ENCODE measurements around the gene CASKIN1.

CASKIN1 gene

DNA sequence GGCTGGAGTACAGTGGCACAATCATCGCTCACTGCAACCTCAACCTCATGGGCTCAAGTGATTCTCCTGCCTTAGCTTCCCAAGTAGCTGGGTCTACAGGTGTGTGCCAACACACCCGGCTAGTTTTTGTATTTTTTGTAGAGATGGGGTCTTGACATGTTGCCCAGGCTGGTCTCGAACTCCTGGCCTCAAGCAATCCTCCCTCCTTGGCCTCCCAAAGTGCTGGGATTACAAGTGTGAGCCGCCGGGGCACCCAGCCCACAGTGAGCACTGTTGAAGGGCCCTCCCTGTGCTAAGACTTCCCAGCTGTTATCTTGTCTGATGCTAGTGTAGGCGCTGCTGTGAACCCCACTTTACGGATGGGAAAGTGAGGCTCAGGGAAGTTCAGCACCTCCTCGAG lies 8.0 kb downstream of the CASKIN1 start:
- Histone ChIP-seq H3K9me3 (ENCODE audit: insufficient read depth, low read depth, low read length) (no peaks in the 10 kb centered on the region), H3K4me1 (ENCODE audit: insufficient read depth, low read length) (no peaks in the 10 kb centered on the region), H3K4me3 (ENCODE audit: low read length) (no peak overlapping the region), H3K27ac (ENCODE audit: low read depth, low read length) (no peak overlapping the region), H3K36me3 (ENCODE audit: insufficient read depth, low read length) (no peaks in the 10 kb centered on the region), H3K27me3 (ENCODE audit: insufficient read depth, low read length) (no peaks in the 10 kb centered on the region), H3K9ac (ENCODE audit: low read depth, low read length) (no peak overlapping the region)
- WGBS, result 97% methylated on average over 8 of the region's 8 CpGs

DNA sequence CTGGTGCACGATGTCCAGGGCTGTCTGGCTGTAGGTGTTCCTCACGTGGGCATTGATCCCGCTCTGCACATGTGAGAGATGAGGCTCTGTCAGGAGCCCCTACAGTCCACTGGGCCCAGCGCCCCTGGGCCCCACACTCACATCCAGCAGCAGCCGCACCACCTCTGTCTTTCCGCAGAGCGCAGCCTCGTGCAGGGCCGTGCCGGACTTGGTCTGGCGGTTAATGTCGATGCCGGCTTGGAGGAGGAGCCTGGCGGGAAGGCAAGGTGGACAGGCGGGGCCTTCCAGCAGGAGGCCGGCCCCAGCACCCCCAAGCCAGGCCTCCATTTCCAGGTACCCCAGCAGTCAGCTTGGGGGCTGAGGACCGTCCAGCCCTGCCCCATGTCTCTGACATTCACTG lies 9.2 kb downstream of the CASKIN1 start:
- no peak overlapping the region for H3K9ac ChIP-seq (ENCODE audit: low read depth, low read length)
- H3K27ac ChIP-seq (ENCODE audit: low read depth, low read length), result no peak overlapping the region
- no peaks in the 10 kb centered on the region for H3K27me3 ChIP-seq (ENCODE audit: insufficient read depth, low read length)
- H3K4me1 ChIP-seq (ENCODE audit: insufficient read depth, low read length), result no peaks in the 10 kb centered on the region
- no peaks in the 10 kb centered on the region for H3K9me3 ChIP-seq (ENCODE audit: insufficient read depth, low read depth, low read length)
- no peak overlapping the region for H3K4me3 ChIP-seq (ENCODE audit: low read length)
- WGBS, result 89% methylated on average over 17 of the region's 17 CpGs
- no peaks in the 10 kb centered on the region for H3K36me3 ChIP-seq (ENCODE audit: insufficient read depth, low read length)

DNA sequence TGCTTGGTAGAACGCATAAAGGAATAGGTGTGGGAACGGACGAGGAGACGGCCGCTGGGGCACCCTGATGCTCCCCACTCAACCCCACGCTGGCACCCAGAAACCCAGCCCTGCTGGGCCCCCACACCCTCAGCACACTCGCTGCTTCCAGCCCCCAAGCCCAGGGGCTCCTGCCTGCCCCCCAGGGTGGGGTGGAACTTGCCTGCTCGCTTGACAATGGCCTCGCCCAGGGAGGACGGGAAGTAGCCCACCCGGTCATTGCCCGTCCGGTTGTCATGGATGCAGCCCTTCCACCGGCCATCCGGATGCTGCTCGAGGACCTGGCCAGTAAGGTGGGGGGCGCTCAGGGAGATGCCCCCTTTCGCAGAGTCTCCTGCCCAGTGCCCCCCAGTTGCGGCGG lies 9.9 kb downstream of the CASKIN1 start:
- Histone ChIP-seq H3K9ac (ENCODE audit: low read depth, low read length) (no peak overlapping the region), H3K9me3 (ENCODE audit: insufficient read depth, low read depth, low read length) (no peaks in the 10 kb centered on the region), H3K27me3 (ENCODE audit: insufficient read depth, low read length) (no peaks in the 10 kb centered on the region), H3K4me3 (ENCODE audit: low read length) (no peak overlapping the region), H3K36me3 (ENCODE audit: insufficient read depth, low read length) (no peaks in the 10 kb centered on the region), H3K27ac (ENCODE audit: low read depth, low read length) (no peak overlapping the region), H3K4me1 (ENCODE audit: insufficient read depth, low read length) (no peaks in the 10 kb centered on the region)
- 93% methylated on average over 20 of the region's 20 CpGs for WGBS

DNA sequence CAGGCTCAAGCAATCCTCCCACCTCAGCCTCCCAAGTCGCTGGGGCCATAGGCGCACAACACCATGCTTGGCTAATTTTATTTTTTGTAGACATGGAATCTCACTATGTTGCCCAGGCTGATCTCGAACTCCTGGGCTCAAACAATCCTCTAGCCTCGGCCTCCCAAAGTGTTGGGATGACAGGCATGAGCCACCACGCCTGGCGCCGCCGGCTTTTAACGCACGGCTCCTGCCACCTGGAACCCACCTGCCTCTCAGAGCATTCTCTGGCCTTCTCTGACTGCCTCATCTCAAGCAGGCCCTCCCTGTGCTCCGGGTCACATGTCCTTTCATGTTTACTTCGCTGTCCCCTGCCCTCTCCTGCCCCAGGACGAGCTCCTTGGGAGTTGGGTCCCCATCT lies 10.3 kb downstream of the CASKIN1 start:
- 93% methylated on average over 13 of the region's 13 CpGs for WGBS
- Histone ChIP-seq H3K4me1 (ENCODE audit: insufficient read depth, low read length) (no peaks in the 10 kb centered on the region), H3K9me3 (ENCODE audit: insufficient read depth, low read depth, low read length) (no peaks in the 10 kb centered on the region), H3K36me3 (ENCODE audit: insufficient read depth, low read length) (no peaks in the 10 kb centered on the region), H3K27me3 (ENCODE audit: insufficient read depth, low read length) (no peaks in the 10 kb centered on the region), H3K4me3 (ENCODE audit: low read length) (no peak overlapping the region), H3K9ac (ENCODE audit: low read depth, low read length) (no peak overlapping the region), H3K27ac (ENCODE audit: low read depth, low read length) (no peak overlapping the region)

DNA sequence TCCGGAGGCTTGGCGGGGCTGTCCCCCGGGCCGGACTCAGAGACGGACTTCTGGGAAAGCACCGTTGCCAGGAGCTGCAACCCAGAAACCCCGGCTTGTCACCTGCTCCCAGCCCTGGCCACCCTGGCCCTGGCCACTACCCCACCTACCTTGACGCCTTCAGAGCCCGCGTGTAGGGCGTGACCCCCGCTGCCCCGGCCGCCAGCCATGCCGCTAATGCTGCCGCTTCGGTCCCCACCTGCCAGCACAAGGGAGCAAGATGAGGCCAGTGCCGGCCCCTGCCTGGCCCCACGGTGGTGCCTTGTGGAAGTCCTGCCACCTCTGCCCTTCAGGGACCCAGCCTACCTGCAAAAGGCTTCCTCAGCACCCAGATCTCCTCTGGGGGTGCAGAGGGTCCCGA lies 11.4 kb downstream of the CASKIN1 start:
- Histone ChIP-seq H3K4me3 (ENCODE audit: low read length) (no peak overlapping the region), H3K27me3 (ENCODE audit: insufficient read depth, low read length) (no peaks in the 10 kb centered on the region), H3K9me3 (ENCODE audit: insufficient read depth, low read depth, low read length) (no peaks in the 10 kb centered on the region), H3K4me1 (ENCODE audit: insufficient read depth, low read length) (no peaks in the 10 kb centered on the region), H3K36me3 (ENCODE audit: insufficient read depth, low read length) (no peaks in the 10 kb centered on the region), H3K9ac (ENCODE audit: low read depth, low read length) (no peak overlapping the region), H3K27ac (ENCODE audit: low read depth, low read length) (no peak overlapping the region)
- WGBS, result 93% methylated on average over 20 of the region's 20 CpGs

DNA sequence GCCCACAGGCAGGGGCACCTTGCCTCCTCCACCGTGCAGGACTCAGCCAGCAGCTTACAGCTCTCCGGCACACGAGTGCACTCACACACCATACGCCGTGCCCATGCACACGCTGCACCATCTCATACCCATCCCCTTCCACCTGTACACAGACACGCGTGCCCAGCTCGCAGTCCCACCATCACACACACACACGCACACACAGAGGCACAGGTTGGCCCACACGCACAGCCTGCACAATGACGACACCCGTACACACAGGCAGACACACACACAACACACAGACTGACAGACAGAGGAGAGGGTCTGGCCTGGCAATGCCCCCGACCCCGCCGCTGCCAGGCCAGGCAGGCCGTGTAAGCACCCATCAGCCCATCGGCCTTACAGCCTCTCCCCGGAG lies 12.1 kb downstream of the CASKIN1 start:
- Histone ChIP-seq H3K9ac (ENCODE audit: low read depth, low read length) (no peak overlapping the region), H3K27me3 (ENCODE audit: insufficient read depth, low read length) (no peaks in the 10 kb centered on the region), H3K4me1 (ENCODE audit: insufficient read depth, low read length) (no peaks in the 10 kb centered on the region), H3K27ac (ENCODE audit: low read depth, low read length) (no peak overlapping the region), H3K4me3 (ENCODE audit: low read length) (no peak overlapping the region), H3K36me3 (ENCODE audit: insufficient read depth, low read length) (no peaks in the 10 kb centered on the region), H3K9me3 (ENCODE audit: insufficient read depth, low read depth, low read length) (no peaks in the 10 kb centered on the region)
- WGBS, result 94% methylated on average over 19 of the region's 19 CpGs

DNA sequence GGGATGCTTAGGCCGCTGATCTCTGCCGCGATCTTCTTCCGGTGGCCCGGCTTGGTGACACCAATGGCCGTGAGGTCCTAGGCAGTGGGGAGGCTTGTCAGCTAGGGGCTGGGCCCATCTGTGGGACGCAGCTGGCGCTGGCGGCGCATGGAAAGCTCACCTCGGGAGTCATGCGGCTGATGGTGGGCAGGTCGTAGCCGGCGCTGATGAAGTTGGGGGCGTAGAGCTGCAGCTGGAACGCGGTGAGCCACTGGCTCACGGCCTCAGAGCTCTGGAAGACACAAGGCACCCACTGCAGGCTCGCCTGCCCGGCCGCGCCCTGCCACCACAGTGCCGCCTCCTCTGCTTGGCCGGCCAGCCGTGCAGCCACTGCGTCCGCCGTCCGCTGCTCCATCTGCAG lies 12.7 kb downstream of the CASKIN1 start:
- H3K9me3 ChIP-seq (ENCODE audit: insufficient read depth, low read depth, low read length), result no peaks in the 10 kb centered on the region
- H3K4me3 ChIP-seq (ENCODE audit: low read length), result no peak overlapping the region
- H3K9ac ChIP-seq (ENCODE audit: low read depth, low read length), result no peak overlapping the region
- no peaks in the 10 kb centered on the region for H3K27me3 ChIP-seq (ENCODE audit: insufficient read depth, low read length)
- WGBS, result 95% methylated on average over 30 of the region's 30 CpGs
- H3K27ac ChIP-seq (ENCODE audit: low read depth, low read length), result no peak overlapping the region
- H3K4me1 ChIP-seq (ENCODE audit: insufficient read depth, low read length), result no peaks in the 10 kb centered on the region
- H3K36me3 ChIP-seq (ENCODE audit: insufficient read depth, low read length), result no peaks in the 10 kb centered on the region

DNA sequence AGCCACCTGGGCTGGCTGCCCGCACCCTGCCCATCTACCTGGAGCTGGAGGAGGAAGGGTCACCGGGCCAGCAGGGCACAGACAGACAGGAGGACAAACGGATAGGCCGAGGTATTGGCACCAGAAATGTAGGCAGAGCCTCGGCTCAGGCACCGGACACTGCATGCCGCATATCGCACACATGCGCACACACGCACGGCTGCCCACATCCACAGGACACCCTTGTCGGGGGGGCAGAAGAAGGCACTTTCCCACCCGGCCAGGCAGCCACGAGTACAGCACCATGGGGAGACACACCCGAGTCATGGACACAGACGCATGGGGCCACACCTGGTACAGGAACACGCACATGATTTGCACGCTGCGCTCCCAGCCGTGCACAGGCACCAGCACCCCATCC lies 14.5 kb downstream of the CASKIN1 start:
- Histone ChIP-seq H3K27me3 (ENCODE audit: insufficient read depth, low read length) (no peaks in the 10 kb centered on the region), H3K27ac (ENCODE audit: low read depth, low read length) (no peak overlapping the region), H3K9me3 (ENCODE audit: insufficient read depth, low read depth, low read length) (no peaks in the 10 kb centered on the region), H3K9ac (ENCODE audit: low read depth, low read length) (no peak overlapping the region), H3K4me3 (ENCODE audit: low read length) (no peak overlapping the region), H3K36me3 (ENCODE audit: insufficient read depth, low read length) (peaks cover 4% of the 10 kb centered on the region; the same call in 1 of the 2 replicates), H3K4me1 (ENCODE audit: insufficient read depth, low read length) (no peaks in the 10 kb centered on the region)
- 96% methylated on average over 20 of the region's 20 CpGs for WGBS

DNA sequence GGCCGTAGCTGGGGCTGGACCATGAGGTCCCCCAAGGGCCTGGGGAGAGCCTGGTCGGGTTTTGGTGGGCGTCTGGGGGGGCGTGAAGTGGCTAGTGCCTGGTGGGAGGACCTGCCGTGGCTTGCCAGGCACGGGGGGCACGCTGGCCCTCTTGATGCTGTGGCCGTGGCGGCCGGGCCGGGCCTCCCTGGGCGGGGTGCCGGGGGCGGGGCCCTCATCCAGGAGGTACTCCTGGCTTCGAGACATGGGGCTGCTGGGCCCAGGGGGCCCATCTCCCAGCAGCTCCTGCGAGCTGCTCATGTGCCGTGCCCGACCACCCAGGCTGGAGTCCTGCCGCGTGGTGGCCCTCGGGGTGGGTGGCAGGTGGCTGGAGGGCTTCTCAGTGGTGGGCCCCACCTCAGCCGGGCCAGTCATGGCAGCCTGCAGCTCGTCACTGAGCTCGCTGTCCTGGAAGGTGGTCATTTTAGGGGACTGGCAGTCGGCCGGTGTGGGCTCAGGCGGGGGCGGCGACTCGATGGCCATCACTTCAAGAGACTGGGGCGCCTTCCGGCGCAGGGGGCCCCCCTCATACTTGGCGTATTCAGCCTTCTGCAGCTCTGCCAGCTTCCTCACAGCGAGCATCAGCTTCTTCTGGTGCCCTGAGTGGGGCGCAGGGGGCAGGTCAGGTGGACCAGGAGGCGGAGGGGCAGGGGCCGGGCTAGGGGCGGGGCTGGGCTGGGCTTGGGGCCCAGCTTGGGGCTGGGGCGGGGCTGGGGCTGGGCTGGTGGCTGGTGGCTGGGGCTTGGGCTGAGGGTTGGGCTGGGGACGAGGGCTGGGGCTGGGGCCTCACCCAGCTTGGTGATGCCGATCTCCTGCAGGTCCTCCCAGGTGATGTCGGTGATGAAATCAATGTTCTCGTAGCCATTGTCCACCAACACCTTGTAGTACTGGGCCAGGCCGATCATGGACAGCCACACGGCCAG lies 15.2 kb downstream of the CASKIN1 start:
- no peaks in the 10 kb centered on the region for H3K4me1 ChIP-seq (ENCODE audit: insufficient read depth, low read length)
- H3K36me3 ChIP-seq (ENCODE audit: insufficient read depth, low read length), result peaks cover 10% of the 10 kb centered on the region
- H3K4me3 ChIP-seq (ENCODE audit: low read length), result no peak overlapping the region
- H3K27ac ChIP-seq (ENCODE audit: low read depth, low read length), result no peak overlapping the region
- no peaks in the 10 kb centered on the region for H3K9me3 ChIP-seq (ENCODE audit: insufficient read depth, low read depth, low read length)
- 91% methylated on average over 46 of the region's 46 CpGs for WGBS
- H3K27me3 ChIP-seq (ENCODE audit: insufficient read depth, low read length), result no peaks in the 10 kb centered on the region
- H3K9ac ChIP-seq (ENCODE audit: low read depth, low read length), result no peak overlapping the region

DNA sequence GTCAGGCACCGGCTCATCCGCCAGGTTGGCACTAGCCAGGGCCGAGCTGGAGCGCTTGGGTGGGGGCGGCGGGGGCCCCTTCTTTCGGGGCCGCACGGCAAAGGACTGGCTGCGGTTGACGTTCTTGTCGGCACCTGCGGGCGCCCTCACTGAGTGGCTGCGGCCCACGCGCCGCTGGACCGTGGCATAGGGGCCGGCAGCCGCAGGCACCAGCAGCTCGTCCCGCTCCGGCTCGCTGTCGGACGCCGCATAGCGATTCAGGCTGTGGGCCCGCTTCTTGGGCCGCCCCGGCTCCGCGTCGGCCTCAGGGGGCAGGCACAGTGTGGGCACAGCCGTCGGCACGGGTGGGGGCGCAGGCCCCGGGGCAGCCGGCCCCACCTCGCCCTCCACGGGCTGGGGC lies 15.9 kb downstream of the CASKIN1 start:
- no peaks in the 10 kb centered on the region for H3K4me1 ChIP-seq (ENCODE audit: insufficient read depth, low read length)
- no peak overlapping the region for H3K4me3 ChIP-seq (ENCODE audit: low read length)
- H3K27me3 ChIP-seq (ENCODE audit: insufficient read depth, low read length), result no peaks in the 10 kb centered on the region
- H3K9me3 ChIP-seq (ENCODE audit: insufficient read depth, low read depth, low read length), result no peaks in the 10 kb centered on the region
- no peak overlapping the region for H3K9ac ChIP-seq (ENCODE audit: low read depth, low read length)
- WGBS, result 95% methylated on average over 43 of the region's 43 CpGs
- H3K36me3 ChIP-seq (ENCODE audit: insufficient read depth, low read length), result peaks cover 17% of the 10 kb centered on the region
- H3K27ac ChIP-seq (ENCODE audit: low read depth, low read length), result no peak overlapping the region

DNA sequence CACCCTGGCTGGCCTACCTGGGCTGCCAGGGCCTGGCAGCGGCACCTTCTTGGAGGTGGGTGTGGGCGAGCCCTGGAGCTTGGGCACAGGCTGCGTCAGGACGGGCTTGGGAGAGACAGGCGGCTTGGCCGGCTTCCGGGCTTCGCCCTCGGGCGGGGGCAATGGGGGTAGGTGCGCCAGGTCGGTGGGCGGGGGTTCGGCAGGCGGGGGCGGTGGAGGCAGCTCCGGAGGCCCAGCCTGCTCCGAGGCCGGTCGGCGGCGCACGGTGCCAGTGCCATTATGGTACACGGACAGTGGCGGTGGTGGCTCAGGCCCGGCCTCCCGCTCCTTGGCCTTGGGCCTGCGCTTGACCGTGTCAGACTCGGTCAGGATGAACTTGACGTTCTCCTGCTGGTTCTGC lies 16.8 kb downstream of the CASKIN1 start:
- Histone ChIP-seq H3K9me3 (ENCODE audit: insufficient read depth, low read depth, low read length) (no peaks in the 10 kb centered on the region), H3K4me3 (ENCODE audit: low read length) (no peak overlapping the region), H3K27me3 (ENCODE audit: insufficient read depth, low read length) (no peaks in the 10 kb centered on the region), H3K27ac (ENCODE audit: low read depth, low read length) (no peak overlapping the region), H3K36me3 (ENCODE audit: insufficient read depth, low read length) (peaks cover 26% of the 10 kb centered on the region), H3K4me1 (ENCODE audit: insufficient read depth, low read length) (no peaks in the 10 kb centered on the region), H3K9ac (ENCODE audit: low read depth, low read length) (no peak overlapping the region)
- WGBS, result 96% methylated on average over 31 of the region's 31 CpGs
